Stimulated activated naive CD4-positive, alpha-beta T cell (primary cell): ENCODE data around the gene ADGRL3.

ENCODE experiments used
- DNase-seq, 6 experiments: peaks; one replicate each; lab custom pipeline; 2025; lab: John Stamatoyannopoulos, UW

Gene ADGRL3

GRCh38 chr4:61200187-61200915 lies at the start of gene ADGRL3:
TSS of gene ADGRL3 (plus strand) at chr4:61200326.
- no peak for DNase-seq

- DNase-seq = no peak
Observed at GRCh38 chr4:61152433-61152832, 47.7 kb upstream of the ADGRL3 start.

GRCh38 chr4:61160478-61160877 lies 39.6 kb upstream of the ADGRL3 start:
- no peak for DNase-seq

GRCh38 chr4:61162116-61162515 lies 38.0 kb upstream of the ADGRL3 start:
- DNase-seq = no peak

- DNase-seq = no peak
Observed at GRCh38 chr4:61173799-61174198, 26.3 kb upstream of the ADGRL3 start.

- no peak for DNase-seq
Observed at GRCh38 chr4:61175495-61175894, 24.6 kb upstream of the ADGRL3 start.

- no peak for DNase-seq
Observed at GRCh38 chr4:61177367-61177766, 22.8 kb upstream of the ADGRL3 start.

- DNase-seq = no peak
Observed at GRCh38 chr4:61180405-61180804, 19.7 kb upstream of the ADGRL3 start.

GRCh38 chr4:61182915-61183314 lies 17.2 kb upstream of the ADGRL3 start:
- no peak for DNase-seq

GRCh38 chr4:61185288-61185687 lies 14.8 kb upstream of the ADGRL3 start:
- DNase-seq = no peak

- no peak for DNase-seq
Observed at GRCh38 chr4:61192392-61192791, 7.7 kb upstream of the ADGRL3 start.

GRCh38 chr4:61193863-61194262 lies 6.3 kb upstream of the ADGRL3 start:
- DNase-seq = no peak

GRCh38 chr4:61194571-61194970 lies 5.6 kb upstream of the ADGRL3 start:
- no peak for DNase-seq

- DNase-seq = no peak
Observed at GRCh38 chr4:61195101-61195500, 5.0 kb upstream of the ADGRL3 start.

GRCh38 chr4:61198686-61199085 lies 1.4 kb upstream of the ADGRL3 start:
- DNase-seq = no peak

GRCh38 chr4:61199873-61200186 lies 296 bp upstream of the ADGRL3 start:
- no peak for DNase-seq

GRCh38 chr4:61200916-61201526 lies 895 bp downstream of the ADGRL3 start:
- no peak for DNase-seq

- no peak for DNase-seq
Observed at GRCh38 chr4:61201561-61201960, 1.4 kb downstream of the ADGRL3 start.

- DNase-seq = no peak
Observed at GRCh38 chr4:61201961-61202637, 2.0 kb downstream of the ADGRL3 start.

GRCh38 chr4:61202638-61203435 lies 2.7 kb downstream of the ADGRL3 start:
- DNase-seq = no peak

GRCh38 chr4:61203436-61203790 lies 3.3 kb downstream of the ADGRL3 start:
- DNase-seq = no peak

GRCh38 chr4:61204353-61205060 lies 4.4 kb downstream of the ADGRL3 start:
- DNase-seq = no peak
